Limb (tissue), 2 donors: ENCODE results near the gene CLDN9.
A peak's percentile ranks its signal among the peaks of the same experiment; 100 is the strongest.
"Not testable (repeated sequence)": the region's sequence is repeated elsewhere in the genome, so short reads cannot be mapped to it uniquely, and the experiment has no call there.

ENCODE experiments used
- DNase-seq, 2 donors: peaks; one replicate each; pipeline ENCODE4 v3.0.0-alpha.2; 2016; ENCODE audit errors: extremely low spot score in 2 of 2

CLDN9 gene

GRCh38 chr16:3054965-3055733 lies 42.4 kb downstream of the CLDN9 start:
- DNase-seq: no peak

GRCh38 chr16:3055734-3056115 lies 43.0 kb downstream of the CLDN9 start:
- not testable (repeated sequence) for DNase-seq

- DNase-seq: no peak
Measured at GRCh38 chr16:3056336-3057180, 43.8 kb downstream of the CLDN9 start.

- no peak for DNase-seq
Measured at GRCh38 chr16:3057181-3058138, 44.7 kb downstream of the CLDN9 start.

GRCh38 chr16:3058139-3059030 lies 45.7 kb downstream of the CLDN9 start:
- peak in 1 of 2 donors; percentile 65 for DNase-seq

GRCh38 chr16:3059041-3059722 lies 46.5 kb downstream of the CLDN9 start:
- DNase-seq: peak; percentile 83 to 93

- DNase-seq: no peak
Measured at GRCh38 chr16:3059723-3060242, 47.1 kb downstream of the CLDN9 start.

GRCh38 chr16:3060339-3061127 lies 47.8 kb downstream of the CLDN9 start:
- no peak for DNase-seq

GRCh38 chr16:3062553-3062952 lies 49.8 kb downstream of the CLDN9 start:
- DNase-seq: no peak

- no peak for DNase-seq
Measured at GRCh38 chr16:3063625-3064386, 51.1 kb downstream of the CLDN9 start.
